NCI-H2227 treated with DMSO at 0.1 percent for 48 hours (cell line): ENCODE measurements around the gene OR2F1.

ENCODE experiments used
- DNase-seq: peaks from one replicate; lab custom pipeline; 2025; lab: John Stamatoyannopoulos, UW

Gene OR2F1

GRCh38 chr7:143954544-143954943 is at the start of gene OR2F1:
TSS of gene OR2F1 (plus strand) at chr7:143954844. CDS start at chr7:143959971, 5,127 bp downstream.
- DNase-seq: no peak

GRCh38 chr7:143905509-143905908 is 49.1 kb upstream of the OR2F1 start:
- DNase-seq: no peak

GRCh38 chr7:143906151-143906550 is 48.5 kb upstream of the OR2F1 start:
- no peak for DNase-seq

GRCh38 chr7:143906895-143907294 is 47.7 kb upstream of the OR2F1 start:
- DNase-seq: no peak

GRCh38 chr7:143908120-143908519 is 46.5 kb upstream of the OR2F1 start:
- DNase-seq: no peak

GRCh38 chr7:143909863-143910262 is 44.8 kb upstream of the OR2F1 start:
- no peak for DNase-seq

GRCh38 chr7:143910473-143911248 is 44.0 kb upstream of the OR2F1 start:
- no peak for DNase-seq

GRCh38 chr7:143913945-143914615 is 40.6 kb upstream of the OR2F1 start:
- no peak for DNase-seq

- DNase-seq: no peak
Observed at GRCh38 chr7:143914938-143915652, 39.5 kb upstream of the OR2F1 start.

- no peak for DNase-seq
Observed at GRCh38 chr7:143924851-143925250, 29.8 kb upstream of the OR2F1 start.

GRCh38 chr7:143929224-143929920 is 25.3 kb upstream of the OR2F1 start:
- no peak for DNase-seq

GRCh38 chr7:143931739-143932138 is 22.9 kb upstream of the OR2F1 start:
- no peak for DNase-seq

- no peak for DNase-seq
Observed at GRCh38 chr7:143934526-143935325, 19.9 kb upstream of the OR2F1 start, which contains the start of gene OR2F2. TSS of gene OR2F2 (plus strand) at chr7:143935233. CDS start at chr7:143935233, 0 bp downstream.

GRCh38 chr7:143936087-143937009 is 18.3 kb upstream of the OR2F1 start:
- DNase-seq: no peak

- no peak for DNase-seq
Observed at GRCh38 chr7:143938379-143939243, 16.0 kb upstream of the OR2F1 start.

- DNase-seq: no peak
Observed at GRCh38 chr7:143945423-143945822, 9.2 kb upstream of the OR2F1 start.

GRCh38 chr7:143947111-143947510 is 7.5 kb upstream of the OR2F1 start:
- DNase-seq: no peak

GRCh38 chr7:143948733-143949132 is 5.9 kb upstream of the OR2F1 start:
- no peak for DNase-seq

- no peak for DNase-seq
Observed at GRCh38 chr7:143953421-143953820, 1.2 kb upstream of the OR2F1 start.
